CD4-positive, alpha-beta T cell treated with Interleukin-10 for 1 hour (primary cell): ENCODE data around the gene COL6A1.
"Not testable (repeated sequence)": the region's sequence is repeated elsewhere in the genome, so short reads cannot be mapped to it uniquely, and the experiment has no call there.

Source experiments
- DNase-seq: peaks from one replicate; pipeline ENCODE4 v3.0.0-alpha.2; 2020

The COL6A1 gene

GRCh38 chr21:46035809-46036695, 54.5 kb downstream of the COL6A1 start:
- no peak for DNase-seq

- DNase-seq: no peak
These were observed 55.2 kb downstream of the COL6A1 start for GRCh38 chr21:46036696-46037330.

DNA sequence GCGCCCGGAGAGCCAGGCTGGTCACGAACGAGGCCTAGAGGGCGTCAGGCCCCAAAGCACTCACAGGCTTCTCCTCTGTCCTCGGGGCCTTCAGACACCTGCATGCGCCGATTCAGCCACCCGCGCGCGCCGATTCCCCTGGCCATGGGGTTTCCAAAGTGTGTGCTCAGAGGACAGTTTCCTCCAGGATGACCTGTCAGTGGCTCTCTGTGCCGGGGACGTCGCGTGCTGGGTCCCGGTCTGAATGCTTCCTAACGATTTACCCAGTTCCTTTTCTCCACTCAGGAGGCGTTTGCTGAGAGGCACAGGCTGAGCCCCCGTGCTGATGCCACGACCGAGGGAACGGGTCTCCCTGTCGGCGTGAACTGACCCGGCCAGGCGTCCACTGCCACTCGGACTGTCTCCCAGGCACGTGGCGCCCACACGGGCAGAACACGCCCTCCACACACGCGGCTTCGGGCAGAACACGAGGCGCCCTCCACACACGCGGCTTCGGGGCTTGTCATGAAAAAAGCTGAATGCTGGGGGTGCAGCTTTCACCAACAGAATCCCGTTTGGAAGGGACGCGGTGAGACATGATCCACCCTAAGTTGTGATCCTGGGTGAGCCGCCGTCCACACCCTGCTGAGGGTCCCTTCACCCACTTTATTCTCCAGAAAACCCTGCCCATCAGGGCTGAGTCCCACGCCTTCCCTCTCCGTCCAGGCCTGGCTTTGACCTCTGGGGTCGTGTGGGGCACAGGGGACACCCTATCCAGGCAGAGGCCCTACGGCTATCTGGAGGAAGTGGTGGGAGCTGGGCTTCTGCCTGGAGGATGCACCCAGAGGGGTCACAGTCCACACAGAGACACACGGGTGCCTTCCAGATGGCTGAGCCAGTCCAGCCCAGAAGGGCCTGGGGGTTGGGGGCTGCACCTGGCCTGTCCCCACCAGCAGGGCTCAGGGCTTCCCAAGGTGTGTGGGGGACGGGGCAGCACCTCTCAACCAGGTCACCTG, 56.1 kb downstream of the COL6A1 start:
- DNase-seq: no peak

DNA sequence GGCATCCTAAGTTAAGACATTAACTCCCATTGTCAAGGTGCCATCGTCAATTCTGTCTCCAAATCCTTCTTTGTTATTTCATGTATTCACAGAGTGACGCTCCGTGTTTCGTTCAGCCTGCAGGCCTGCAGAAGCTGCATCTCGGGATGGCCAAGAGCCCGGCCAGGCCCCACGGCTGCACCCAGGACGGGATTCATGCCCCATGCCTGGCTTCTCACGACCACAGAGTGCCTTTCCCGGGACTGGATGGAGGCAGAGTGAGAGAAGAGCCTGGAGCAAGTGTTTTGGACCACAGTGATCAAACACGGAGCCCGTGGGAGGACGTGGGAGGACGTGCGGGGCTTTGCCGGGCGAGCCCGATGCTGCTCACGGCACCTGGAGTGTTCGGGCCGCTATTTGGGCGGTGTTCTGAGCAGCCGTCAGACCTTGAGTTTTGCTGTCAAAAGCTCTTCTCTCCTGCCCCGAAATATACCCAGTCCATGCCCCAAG, 56.8 kb downstream of the COL6A1 start:
- no peak for DNase-seq

DNA sequence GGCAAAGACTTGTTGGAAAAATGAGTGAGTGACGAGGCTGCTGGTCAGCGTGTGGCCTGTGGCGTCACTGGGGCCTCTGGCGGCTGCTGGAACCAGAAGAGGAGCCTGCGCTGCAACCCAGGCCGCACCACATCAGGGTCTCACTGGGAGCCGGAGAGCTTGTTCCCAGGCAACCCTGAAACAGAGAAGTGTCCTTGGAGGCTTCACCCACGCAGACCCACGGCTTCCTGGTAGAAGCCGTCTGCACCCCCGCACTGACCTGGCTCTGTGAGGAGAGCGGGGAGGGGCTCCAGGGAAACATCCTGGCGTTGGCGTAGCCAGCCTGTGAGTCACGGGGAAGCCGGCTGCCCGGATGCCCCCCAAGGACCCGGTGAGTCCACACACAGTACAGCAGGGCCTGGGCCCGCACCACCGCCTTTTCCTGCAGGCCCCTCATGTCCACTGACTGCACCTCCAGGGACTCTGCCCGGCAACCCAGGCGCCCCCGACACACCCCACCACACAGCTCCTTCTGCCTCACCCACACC, 57.4 kb downstream of the COL6A1 start:
- DNase-seq: no peak

- DNase-seq: no peak
These were observed 58.5 kb downstream of the COL6A1 start for GRCh38 chr21:46039891-46040660.

DNA sequence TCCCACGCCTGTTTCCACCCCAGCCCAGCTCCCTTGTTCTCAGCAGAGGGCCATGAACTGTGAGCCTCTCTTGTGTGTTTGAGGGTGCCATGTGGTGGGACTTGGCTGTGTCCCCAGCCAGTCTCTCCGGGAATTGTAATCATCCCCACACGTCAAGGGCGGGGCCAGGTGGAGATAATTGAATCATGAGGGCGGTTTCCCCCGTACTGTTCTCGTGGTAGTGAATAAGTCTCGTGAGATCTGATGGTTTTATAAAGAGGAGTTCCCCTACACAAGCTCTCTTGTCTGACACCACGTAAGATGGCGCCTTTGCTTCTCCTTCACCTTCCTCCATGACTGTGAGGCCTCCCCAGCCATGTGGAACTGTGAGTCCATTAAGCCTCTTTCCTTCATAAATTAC, 59.1 kb downstream of the COL6A1 start:
- no peak for DNase-seq

- no peak for DNase-seq
These were observed 59.6 kb downstream of the COL6A1 start for GRCh38 chr21:46041183-46041582.

DNA sequence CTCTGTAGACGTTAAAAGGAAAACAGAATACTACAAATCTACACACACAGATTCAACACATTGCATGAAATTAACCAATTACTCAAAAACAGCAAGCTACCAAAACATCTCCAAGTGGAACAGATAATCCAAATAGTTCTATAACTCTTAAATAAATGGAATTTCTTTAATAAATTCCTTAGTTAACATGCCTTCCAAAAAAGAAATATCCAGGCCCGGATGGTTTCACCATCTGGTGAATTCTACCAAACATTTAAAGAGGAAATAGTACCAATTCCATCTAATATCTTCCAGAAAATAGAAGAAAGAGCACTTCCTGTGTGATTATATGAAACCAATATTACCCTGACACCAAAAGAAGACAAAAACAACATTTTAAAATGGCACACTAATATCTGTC, 63.6 kb downstream of the COL6A1 start:
- no peak for DNase-seq

- no peak for DNase-seq
These were observed 64.9 kb downstream of the COL6A1 start for GRCh38 chr21:46046471-46046870.

GRCh38 chr21:46046906-46047305, 65.3 kb downstream of the COL6A1 start:
- DNase-seq: not testable (repeated sequence)

DNA sequence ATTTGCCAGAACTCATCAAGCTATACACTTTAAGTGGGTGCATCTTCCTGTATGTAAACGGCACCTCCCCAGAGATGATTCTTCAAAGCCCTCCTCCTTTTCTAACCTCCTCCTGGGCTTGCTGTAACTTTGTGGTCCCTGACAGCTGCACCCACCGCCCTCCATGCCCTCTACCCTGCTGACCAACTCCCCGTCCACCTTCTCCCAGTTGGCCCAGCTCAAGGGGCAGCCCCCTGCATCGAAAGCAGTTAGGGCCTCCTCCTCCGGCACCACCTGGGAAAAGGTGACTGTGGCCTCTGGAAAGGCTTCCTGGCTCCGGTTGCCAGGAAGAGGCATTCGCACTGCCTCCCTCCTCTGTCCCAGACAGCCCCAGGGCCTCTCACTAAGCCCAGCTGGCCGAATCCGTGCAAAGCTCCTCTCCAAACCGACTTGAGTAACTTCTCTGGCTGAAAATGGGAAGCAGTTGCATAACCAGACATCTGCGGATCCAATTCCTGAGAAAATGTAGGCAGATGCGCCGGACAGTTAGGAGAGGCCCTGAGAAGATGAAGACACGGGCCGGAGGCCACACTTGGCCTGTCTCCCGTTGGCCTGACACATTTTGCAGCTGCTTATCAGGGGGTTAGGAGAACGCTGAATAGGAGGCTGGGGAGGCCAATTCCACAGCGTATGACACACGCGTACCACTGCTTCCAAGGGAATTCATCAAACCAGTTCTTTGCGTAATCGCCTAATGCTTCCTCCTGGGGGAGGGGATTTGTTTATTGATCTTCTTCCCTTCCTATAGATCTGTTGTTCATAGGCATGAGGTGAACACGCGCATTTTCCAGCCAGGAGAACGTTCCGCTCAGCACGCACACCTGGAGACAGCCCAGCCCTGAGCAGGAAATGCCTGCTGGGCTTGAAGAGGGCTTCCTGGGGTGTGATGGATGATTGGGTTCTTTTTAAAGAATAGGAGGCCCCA, 67.6 kb downstream of the COL6A1 start:
- no peak for DNase-seq

GRCh38 chr21:46049890-46050667, 68.5 kb downstream of the COL6A1 start:
- DNase-seq: no peak

- DNase-seq: no peak
These were observed 69.3 kb downstream of the COL6A1 start for GRCh38 chr21:46050668-46051378.

DNA sequence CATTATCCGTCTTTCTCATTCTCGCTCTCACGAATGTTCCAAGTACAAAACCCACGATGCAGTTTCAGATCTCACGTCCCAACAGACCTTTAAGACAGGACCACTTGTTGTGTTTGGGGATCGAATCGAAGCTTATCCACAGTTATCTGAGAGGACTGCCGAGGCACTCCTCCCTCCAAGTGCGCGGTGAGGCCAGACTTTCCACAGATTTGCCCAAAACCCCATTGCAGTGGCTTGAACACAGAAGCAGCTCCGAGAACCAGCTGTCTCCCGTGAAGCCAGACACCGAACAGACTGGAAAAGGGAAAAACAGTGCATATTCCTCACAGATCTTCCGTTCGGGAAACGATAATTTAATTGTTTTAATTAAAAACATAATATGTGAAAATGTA, 69.8 kb downstream of the COL6A1 start:
- DNase-seq: no peak

DNA sequence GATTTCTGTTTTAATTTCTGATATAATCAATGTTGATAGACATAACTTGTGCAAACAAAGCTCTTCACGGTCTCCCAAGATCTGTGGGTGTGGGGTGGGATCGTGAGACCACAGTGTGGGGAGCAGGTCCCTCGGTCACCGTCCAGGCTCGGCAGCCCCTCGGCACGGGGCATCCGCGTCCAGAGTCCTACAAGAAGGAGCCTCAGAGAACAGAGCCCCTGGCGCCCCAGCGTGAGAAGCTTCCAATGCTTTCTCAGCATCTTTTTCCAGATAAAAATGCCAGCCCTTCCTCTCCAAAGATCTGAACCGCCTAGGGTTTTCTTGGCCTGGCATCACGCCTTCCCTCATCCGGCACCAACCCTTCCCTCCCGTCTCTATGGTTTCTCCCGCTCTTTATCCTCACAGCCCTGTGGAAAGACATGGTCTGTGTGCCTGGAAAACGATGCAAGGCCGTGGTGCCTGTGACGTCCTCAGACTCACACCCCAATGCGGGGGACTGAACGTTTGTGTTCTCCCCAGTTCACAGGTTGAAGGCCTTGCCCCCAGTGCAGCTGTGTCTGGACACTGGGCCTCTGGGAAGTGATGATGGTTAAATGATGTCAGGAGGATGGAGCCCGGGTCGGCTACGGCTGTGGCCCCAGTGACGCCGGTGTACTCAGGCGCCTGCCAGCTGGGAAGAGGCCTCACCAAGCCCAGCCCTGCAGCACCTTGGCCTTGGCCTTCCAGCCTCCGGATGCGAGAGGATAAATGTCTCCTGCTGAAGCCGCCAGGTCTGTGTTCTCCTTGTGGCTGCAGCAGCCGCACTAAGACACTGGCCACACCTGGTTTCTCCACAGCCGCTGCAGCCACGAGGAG, 70.5 kb downstream of the COL6A1 start:
- DNase-seq: no peak

- DNase-seq: peak; percentile 47
These were observed 71.4 kb downstream of the COL6A1 start for GRCh38 chr21:46052703-46053651.
